Measurements from ENCODE around the gene MRFAP1. TPM values are rescaled to one million over a fixed set of nuclear protein-coding genes. Genes with fewer than 3 reads are reported as not detected.

MRFAP1 gene
- polyA plus RNA-seq, 3 donors, result 72.1 to 180 (median 171) TPM

DNA sequence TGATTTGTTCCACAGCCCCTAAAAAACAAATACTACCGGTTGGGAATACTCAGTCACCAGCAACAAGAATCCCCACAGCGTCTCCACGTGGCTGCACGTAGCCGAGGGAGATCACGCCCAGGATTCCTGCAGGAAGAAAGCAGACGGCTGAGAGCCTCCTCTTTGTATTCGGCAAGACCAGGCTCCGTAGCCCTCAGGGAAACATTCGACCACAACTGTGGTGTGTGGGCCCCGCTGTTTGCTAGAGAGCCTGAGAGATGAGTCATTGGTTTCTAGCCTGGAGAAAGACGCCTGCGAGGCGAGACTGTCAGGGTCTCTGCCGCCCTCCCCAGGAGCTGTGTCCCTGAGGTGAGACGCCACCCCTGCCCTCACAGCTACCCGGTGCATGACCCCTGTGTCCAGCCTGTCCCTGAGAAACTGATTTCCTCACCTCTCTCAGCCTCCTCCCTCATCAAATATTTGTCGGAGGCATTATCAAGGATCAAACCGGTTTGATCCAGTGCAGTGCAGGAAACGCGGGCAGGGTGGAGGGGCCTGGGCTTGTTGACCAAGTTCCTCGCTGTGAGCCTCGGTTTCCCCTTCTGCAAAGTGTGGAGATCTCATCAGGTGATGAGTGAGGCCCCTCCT, 48.5 kb downstream of the MRFAP1 start:
- Mint-ChIP-seq H3K27ac (peak overlapping the region in 2 of 7 donors; percentile 25 to 53), H3K27me3 (ENCODE audit: low read depth in 3 of 3) (peaks cover 0 to 9% (median 3%) of the 10 kb centered on the region in 3 donors), H3K4me3 (peak overlapping the region in 1 of 2 donors; percentile 31), H3K36me3 (no peaks in the 10 kb centered on the region), H3K9me3 (peaks cover 1 to 10% (median 4%) of the 10 kb centered on the region in 7 donors), H3K4me1 (peaks cover 41% of the 10 kb centered on the region)
- Histone ChIP-seq H3K36me3 (replicated peaks in 1 of 2; ENCODE audit: control insufficient read depth in 1 of 2, insufficient read depth in 2 of 2, low read length in 2 of 2) (no peaks in the 10 kb centered on the region), H2AFZ (ENCODE audit: insufficient read depth, low read depth, low read length, poor library complexity, severe bottlenecking) (peak overlapping the region; percentile 75), H3K27ac (ENCODE audit: low read depth in 1 of 2, low read length in 2 of 2) (no peak overlapping the region), H3K27me3 (ENCODE audit: control insufficient read depth in 2 of 2, insufficient read depth in 2 of 2, low read length in 2 of 2) (no peaks in the 10 kb centered on the region), H3K9me3 (replicated peaks in 1 of 2; ENCODE audit: control insufficient read depth in 1 of 2, insufficient read depth in 1 of 2, low read length in 2 of 2) (no peaks in the 10 kb centered on the region), H3K4me1 (ENCODE audit: control insufficient read depth in 1 of 2, insufficient read depth in 2 of 2, low read length in 2 of 2) (peaks cover 18 to 36% of the 10 kb centered on the region in 2 donors), H3K79me2 (ENCODE audit: insufficient read depth, low read length) (no peaks in the 10 kb centered on the region), H4K20me1 (ENCODE audit: insufficient read depth, low read length) (no peaks in the 10 kb centered on the region), H3K9ac (ENCODE audit: insufficient read depth, low read length, poor library complexity, severe bottlenecking) (no peak overlapping the region), H3K4me2 (replicated peaks; ENCODE audit: extremely low read depth, low read length, poor library complexity, severe bottlenecking) (peak overlapping the region; percentile 22), H3K4me3 (replicated peaks in 1 of 3; ENCODE audit: low read depth in 2 of 3, low read length in 3 of 3) (peak overlapping the region in 1 of 3 experiments; percentile 17)
- intact Hi-C loops (cut with micrococcal nuclease), result no loop called here
- peak in 2 of 3 donors; percentile 10 to 43 for DNase-seq
- TF ChIP-seq, protein P1, sequence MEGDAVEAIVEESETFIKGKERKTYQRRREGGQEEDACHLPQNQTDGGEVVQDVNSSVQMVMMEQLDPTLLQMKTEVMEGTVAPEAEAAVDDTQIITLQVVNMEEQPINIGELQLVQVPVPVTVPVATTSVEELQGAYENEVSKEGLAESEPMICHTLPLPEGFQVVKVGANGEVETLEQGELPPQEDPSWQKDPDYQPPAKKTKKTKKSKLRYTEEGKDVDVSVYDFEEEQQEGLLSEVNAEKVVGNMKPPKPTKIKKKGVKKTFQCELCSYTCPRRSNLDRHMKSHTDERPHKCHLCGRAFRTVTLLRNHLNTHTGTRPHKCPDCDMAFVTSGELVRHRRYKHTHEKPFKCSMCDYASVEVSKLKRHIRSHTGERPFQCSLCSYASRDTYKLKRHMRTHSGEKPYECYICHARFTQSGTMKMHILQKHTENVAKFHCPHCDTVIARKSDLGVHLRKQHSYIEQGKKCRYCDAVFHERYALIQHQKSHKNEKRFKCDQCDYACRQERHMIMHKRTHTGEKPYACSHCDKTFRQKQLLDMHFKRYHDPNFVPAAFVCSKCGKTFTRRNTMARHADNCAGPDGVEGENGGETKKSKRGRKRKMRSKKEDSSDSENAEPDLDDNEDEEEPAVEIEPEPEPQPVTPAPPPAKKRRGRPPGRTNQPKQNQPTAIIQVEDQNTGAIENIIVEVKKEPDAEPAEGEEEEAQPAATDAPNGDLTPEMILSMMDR (IDR thresholded peaks at IDR 0.05), result no peak
- 11% methylated on average over 15 of the region's 23 CpGs for WGBS (ENCODE audit: insufficient coverage)

DNA sequence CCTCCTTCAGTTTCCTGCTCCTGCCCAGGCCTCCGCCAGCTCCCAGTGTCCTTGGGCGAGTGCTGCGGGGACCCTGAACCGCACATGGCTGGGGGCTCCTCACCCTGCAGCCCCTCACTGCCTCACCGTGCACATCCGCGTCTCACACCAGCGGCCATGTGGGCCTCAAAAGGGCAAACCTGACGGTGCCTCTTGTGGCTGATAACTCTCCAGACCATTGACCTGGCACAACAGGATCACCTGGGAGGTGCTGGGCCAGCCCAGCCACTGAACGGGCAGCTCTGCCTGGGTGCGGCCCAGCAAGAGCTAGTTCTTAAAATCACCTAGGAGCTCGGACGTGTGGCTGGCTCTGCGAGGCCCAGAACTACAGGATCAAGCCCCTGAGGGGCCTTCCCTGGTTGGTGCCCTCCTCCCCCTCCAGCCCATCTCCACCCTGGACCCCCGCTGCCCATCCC, 49.0 kb downstream of the MRFAP1 start:
- Mint-ChIP-seq H3K4me3 (no peak overlapping the region), H3K27me3 (ENCODE audit: low read depth in 3 of 3) (peaks cover 0 to 9% (median 0%) of the 10 kb centered on the region in 3 donors), H3K36me3 (no peaks in the 10 kb centered on the region), H3K9me3 (peaks cover 1 to 10% (median 4%) of the 10 kb centered on the region in 7 donors), H3K27ac (peak overlapping the region in 1 of 7 donors; percentile 53), H3K4me1 (peaks cover 46% of the 10 kb centered on the region)
- H2AFZ ChIP-seq (ENCODE audit: insufficient read depth, low read depth, low read length, poor library complexity, severe bottlenecking), result peak overlapping the region; percentile 75
- no peak overlapping the region for H3K9ac ChIP-seq (ENCODE audit: insufficient read depth, low read length, poor library complexity, severe bottlenecking)
- TF ChIP-seq, protein P1 (IDR thresholded peaks at IDR 0.05), result no peak
- no peaks in the 10 kb centered on the region for H3K27me3 ChIP-seq (ENCODE audit: control insufficient read depth in 2 of 2, insufficient read depth in 2 of 2, low read length in 2 of 2)
- H3K79me2 ChIP-seq (ENCODE audit: insufficient read depth, low read length), result peaks cover 5% of the 10 kb centered on the region
- H3K4me1 ChIP-seq (ENCODE audit: control insufficient read depth in 1 of 2, insufficient read depth in 2 of 2, low read length in 2 of 2), result peaks cover 24 to 41% of the 10 kb centered on the region in 2 donors
- no peaks in the 10 kb centered on the region for H3K36me3 ChIP-seq (replicated peaks in 1 of 2; ENCODE audit: control insufficient read depth in 1 of 2, insufficient read depth in 2 of 2, low read length in 2 of 2)
- no peaks in the 10 kb centered on the region for H3K9me3 ChIP-seq (replicated peaks in 1 of 2; ENCODE audit: control insufficient read depth in 1 of 2, insufficient read depth in 1 of 2, low read length in 2 of 2)
- no peak overlapping the region for H3K27ac ChIP-seq (ENCODE audit: low read depth in 1 of 2, low read length in 2 of 2)
- WGBS (ENCODE audit: insufficient coverage), result 91% methylated on average over 11 of the region's 15 CpGs
- no peak for DNase-seq
- no peak overlapping the region for H3K4me3 ChIP-seq (replicated peaks in 1 of 3; ENCODE audit: low read depth in 2 of 3, low read length in 3 of 3)
- no peaks in the 10 kb centered on the region for H4K20me1 ChIP-seq (ENCODE audit: insufficient read depth, low read length)
- H3K4me2 ChIP-seq (replicated peaks; ENCODE audit: extremely low read depth, low read length, poor library complexity, severe bottlenecking), result peak overlapping the region; percentile 22
- intact Hi-C loops (cut with micrococcal nuclease), result no loop called here

Other genes with a start within 250 kb of the MRFAP1 start
- gene PPP2R2C, start 168.1 kb upstream of the MRFAP1 start, polyA plus RNA-seq, result not detected
- 10 to 100 TPM in 2 of 3 donors, 1 to 10 TPM in 1; 9.6 to 28.4 (median 10.6) TPM for gene MAN2B2, start 65.5 kb upstream of the MRFAP1 start, polyA plus RNA-seq
- gene S100P, start 53.2 kb downstream of the MRFAP1 start, polyA plus RNA-seq, result 10 to 100 TPM; 13.6 to 71.2 (median 29.3) TPM
- gene MRFAP1L1, start 69.2 kb downstream of the MRFAP1 start, polyA plus RNA-seq, result 10 to 100 TPM in 2 of 3 donors, 1 to 10 TPM in 1; 7.6 to 19.1 (median 13.8) TPM
- gene BLOC1S4, start 75.5 kb downstream of the MRFAP1 start, polyA plus RNA-seq, result 10 to 100 TPM in 2 of 3 donors, 1 to 10 TPM in 1; 6.7 to 30.9 (median 20.1) TPM
- 10 to 100 TPM; 12.3 to 27.3 (median 20.6) TPM for gene KIAA0232, start 142.0 kb downstream of the MRFAP1 start, polyA plus RNA-seq

All from CD14-positive monocyte (primary cell).